ENCODE data around the gene NOS1AP.

Gene NOS1AP

DNA sequence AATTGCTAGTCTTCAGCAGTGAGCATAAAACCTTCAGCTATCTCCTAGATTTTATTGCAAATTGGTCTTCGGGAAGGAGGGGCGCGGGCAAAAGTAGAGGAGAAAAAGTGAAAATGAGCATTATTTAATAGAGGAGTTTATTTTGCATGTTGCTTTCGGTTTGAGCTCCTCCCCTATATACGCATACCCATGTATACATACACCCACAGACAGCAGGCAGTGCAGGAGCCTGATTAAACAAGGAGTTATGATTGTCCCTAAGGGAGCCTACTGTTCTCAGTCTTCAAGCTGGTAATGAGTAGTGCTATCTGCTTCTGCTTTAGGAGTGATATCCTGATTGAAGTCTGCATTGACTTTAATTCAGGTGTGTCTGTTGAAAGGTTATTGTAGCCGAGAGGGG lies 173.3 kb downstream of the NOS1AP start:
- DNase-seq (ENCODE audit: low read depth in 2 of 2, low spot score in 1 of 2) = no peak

DNA sequence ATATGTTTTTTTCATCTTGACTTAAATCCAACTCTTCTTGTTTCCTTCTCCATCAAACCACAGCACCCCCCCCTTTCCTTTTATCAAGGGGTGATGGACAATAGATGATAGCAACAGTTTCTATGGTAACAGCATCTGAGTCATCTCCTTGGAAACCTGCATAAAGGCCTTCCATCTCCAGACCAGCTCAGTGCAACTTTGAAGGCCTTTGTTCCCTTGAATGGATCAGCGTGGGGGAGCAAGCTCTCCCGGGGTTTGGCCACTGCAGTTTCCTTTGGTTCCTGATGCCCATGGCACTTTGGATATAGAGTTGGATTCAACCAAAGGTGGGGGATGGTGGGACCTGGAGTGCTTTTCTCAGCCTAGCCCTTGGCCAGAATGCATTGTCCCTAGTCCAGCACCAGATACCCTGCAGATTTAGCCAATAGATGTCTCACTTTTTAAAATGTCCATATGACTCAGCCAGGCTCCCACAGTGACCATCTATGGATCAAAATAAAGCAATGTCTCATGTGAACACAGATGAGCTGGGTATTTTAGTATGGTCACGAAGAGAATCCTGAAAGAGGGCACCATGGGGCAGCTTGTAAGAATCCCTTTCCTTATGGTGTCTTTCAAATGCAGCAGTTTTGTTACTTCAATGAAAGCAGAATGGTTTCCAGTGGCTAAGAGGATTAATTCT lies 179.5 kb downstream of the NOS1AP start:
- no peak for DNase-seq (ENCODE audit: low read depth in 2 of 2, low spot score in 1 of 2)

DNA sequence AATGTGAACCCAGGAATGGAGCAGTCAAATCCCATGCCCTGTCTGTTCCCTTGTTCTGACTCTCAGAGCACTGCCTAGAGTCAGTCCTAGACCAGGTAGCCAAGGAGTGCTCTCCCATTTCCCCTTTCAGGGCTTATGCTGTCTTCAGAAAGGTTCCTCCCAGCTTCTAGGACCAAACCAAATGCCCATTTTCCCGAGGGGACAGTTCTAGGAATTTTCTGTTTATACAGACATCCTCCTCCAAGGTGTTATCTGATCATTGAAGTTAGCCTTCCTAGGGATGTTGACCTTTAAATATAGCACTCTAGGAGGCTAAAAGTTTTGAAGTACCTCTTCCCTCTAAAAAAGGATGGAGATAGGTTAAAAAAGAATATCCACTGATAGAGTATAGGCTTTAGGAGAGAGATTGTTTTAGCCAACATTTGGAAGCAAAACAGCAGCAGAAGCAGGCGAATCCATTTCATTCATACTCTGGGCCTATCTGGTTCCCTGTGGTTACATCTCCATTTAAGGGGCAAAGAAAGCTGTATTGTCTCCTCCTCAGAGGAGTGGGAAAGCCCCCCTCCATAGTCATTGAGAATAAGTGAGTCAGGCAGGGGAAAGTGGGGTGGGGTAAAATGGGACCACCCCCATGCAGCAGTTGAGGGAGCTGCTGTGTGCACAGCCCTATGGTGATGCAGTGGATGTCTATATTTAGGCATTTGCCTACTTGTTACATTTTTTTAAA lies 180.7 kb downstream of the NOS1AP start:
- no peak for DNase-seq (ENCODE audit: low read depth in 2 of 2, low spot score in 1 of 2)

DNA sequence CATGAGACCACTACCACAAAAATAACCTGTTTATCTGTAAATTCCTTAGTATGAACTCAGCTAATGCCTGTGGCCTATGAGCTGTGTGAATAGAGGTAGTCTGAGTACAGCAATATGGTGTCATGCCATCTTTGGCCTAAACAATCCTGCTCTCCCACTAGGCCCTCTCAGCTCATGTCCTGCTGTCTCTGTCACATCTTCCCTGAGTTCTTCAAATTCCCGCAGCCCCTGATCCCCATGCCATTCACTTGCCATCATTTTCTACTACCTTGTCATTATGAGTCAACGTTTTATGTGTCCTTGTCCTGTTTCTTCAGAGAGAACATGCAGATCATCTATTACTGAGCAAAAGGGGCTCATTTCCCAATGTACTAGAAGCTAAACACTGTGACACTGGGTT lies 181.6 kb downstream of the NOS1AP start:
- no peak for DNase-seq (ENCODE audit: low read depth in 2 of 2, low spot score in 1 of 2)

DNA sequence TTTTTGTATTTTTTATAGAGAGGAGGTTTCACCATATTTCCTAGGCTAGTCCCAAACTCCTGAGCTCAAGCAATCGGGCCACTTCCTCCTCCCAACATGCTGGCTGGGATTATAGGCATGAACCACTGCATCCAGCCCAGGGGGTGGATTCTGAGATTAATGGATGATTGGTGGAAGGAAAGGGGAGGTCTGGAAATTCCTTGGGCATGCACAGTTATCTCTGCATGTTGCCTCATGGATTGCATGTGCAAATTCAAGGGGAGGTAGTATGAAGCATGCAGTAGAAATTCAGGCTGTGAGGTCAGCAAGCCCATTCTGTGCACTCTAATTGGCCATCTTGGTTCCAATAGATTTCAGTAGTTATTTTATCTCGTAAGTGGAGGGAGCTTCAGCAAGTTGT lies 182.7 kb downstream of the NOS1AP start:
- DNase-seq (ENCODE audit: low read depth in 2 of 2, low spot score in 1 of 2) = no peak

DNA sequence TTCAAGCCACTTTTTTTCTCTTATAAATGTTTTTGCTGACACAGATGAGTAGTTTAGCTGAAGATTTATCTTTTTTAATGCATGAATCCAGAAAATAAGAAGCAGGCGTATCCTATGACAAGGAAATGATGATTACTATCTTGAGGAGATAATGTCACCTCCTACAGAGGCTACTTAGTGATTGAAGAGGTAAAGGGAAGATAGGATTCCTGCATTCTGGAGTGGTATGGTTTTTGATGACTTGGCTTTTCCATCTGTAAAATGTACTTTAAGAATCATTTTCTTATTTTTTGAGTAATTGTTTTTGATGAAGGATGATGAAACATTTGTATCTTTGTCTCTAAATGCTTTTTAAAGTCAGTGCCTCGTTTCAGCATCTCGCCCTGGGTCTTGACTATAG lies 184.3 kb downstream of the NOS1AP start:
- DNase-seq (ENCODE audit: low read depth in 2 of 2, low spot score in 1 of 2) = no peak

DNA sequence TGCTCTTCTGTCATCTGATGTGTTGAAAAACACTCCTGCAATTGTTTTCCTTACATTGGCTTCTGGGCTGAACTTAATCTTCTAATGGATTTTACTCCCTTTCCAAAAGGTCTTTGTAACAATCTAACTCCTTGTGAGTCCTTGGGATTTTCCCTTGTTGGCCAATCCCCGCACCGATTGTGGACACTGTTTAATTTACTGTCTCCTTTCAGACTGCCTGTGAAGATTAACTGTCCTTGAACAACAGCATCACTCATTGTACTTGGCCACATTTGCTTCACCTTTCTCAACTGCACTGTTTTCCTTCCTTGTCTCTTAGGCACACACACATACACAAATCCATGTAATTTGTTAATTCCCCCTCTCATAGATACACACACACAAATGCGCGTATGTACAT lies 186.8 kb downstream of the NOS1AP start:
- DNase-seq (ENCODE audit: low read depth in 2 of 2, low spot score in 1 of 2) = no peak

DNA sequence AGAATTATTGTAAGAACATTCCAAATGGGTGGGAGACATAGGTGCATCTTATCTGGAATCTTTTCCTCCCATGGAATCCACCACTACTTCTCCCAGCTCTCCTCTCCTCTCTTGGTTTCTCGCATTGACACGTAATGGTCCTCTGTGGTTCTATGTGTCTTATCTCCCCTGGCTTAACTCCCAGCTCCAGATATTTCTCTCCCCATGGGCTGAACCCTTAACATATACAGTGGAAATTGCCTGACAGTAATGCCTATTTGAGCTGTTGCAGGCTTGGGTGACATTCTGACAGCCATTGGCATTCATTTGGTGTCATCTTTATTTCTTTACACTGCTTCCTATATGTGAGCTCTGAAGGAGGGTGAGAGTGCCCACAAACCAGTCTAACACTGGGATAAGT lies 188.9 kb downstream of the NOS1AP start:
- no peak for DNase-seq (ENCODE audit: low read depth in 2 of 2, low spot score in 1 of 2)

DNA sequence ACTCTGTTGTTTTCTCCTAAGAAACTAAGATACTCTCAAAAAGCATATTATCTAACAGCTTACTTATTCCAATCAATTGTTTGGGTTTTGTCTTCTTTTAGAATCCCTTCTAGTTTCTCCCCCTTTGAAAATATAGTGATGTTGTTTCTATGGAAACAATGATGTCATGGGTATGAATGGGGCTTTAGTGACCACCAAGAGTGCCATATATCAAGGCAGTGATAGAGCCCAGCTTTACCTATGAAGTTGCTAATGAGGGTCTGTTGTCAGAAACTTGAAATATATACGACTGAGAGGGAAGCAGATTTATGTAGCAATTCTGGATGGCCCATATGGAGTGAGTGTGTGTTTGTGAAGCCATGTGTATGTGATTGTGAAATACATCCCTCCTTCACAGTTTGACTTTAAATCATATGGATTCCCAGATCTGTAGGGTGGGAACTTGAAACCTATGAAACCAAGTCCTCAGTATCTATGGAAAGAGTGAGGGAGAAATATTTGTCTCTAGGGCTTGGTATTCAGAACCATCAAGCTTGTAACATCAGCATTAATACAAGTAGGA lies 190.5 kb downstream of the NOS1AP start:
- DNase-seq (ENCODE audit: low read depth in 2 of 2, low spot score in 1 of 2) = no peak

DNA sequence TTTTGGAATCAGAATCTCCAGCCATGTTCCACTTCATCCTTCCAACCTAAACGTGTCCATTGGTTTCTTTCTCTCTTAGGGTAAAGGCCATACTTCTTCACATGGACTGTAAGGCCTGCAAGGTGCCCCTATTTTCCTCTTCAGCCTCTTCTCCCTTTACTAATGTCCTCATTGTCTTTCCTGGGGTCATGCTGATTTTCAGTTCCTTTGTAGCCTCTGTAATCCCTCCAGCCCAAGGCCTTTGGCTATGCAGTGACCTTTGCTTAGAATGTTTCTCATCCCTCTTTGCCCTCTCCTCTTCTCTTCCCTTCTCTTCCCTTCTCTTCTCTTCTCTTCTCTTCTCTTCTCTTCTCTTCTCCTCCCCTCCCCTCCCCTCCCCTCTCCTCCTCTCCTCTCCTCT lies 194.6 kb downstream of the NOS1AP start:
- DNase-seq (ENCODE audit: low read depth in 2 of 2, low spot score in 1 of 2) = no peak

DNA sequence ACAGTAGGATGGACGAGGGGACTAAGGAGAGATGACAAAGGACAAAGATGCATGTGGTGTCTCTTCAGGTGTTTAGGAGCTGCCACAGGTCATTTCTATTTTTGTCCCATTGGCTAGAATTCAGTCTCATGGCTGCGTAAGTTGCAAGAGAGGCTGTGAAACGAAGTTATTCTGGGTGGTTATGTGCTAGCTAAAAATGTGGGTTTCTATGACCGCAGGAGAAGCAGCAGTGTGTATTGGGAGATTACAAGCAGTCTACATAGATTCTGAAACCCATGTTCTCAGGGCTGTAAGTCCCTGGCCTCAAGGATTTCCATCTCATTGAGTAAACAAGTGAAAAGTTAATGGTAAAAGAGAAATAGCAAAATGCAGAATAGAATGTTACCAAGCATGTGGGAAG lies 196.5 kb downstream of the NOS1AP start:
- DNase-seq (ENCODE audit: low read depth in 2 of 2, low spot score in 1 of 2) = no peak

DNA sequence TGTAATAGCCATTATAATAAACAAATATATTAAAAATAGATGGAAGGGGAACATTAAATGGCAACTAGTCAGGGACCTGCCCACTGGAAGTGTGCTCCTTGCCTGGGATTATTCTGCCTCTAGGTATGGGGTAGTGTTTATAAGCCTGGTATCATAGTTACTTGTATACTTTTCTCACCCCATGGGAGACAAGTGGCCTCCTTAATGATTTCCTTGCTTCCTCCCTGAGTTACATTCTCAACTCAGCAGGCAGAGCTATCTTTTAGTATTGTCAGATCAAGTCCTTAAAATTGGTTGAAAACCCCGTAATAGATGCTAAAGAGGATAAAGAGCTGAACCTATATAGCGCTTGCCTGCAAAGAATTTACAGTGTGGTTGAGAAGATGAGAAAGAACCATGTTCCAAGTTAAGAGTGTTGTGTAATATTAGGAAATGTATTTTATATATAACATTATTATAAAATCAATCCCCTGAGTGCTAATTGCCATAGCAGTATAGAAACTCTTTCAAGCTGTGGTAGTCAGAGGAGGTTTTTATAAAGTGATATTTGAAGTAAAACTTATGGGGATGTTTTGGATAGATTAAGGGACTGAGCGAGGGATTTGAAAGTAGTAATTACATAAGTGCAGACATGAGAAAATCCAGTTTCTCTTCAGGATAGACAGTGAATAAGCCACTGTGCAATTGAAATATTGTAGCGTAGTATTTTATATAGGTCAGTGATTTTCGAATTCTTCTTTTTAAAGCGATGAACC lies 200.7 kb downstream of the NOS1AP start:
- DNase-seq (ENCODE audit: low read depth in 2 of 2, low spot score in 1 of 2) = no peak

DNA sequence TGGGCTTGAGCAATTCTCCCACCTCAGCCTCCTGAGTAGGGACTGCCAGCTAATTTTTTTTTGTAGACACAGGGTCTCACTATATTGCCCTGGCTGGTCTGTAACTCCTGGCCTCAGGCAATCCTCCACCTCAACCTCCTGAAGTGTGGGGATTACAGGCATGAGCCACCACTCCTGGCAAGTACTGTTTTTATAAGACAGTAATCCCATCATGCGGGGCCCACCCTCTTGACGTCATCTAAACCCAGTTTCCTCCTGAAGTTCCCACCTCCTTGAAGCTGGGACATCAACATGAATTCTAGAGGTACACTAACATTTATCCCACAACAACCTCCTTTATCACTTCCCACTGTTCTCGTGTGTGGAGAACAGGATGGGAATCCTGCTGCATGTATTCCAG lies 202.5 kb downstream of the NOS1AP start:
- DNase-seq (ENCODE audit: low read depth in 2 of 2, low spot score in 1 of 2) = no peak

DNA sequence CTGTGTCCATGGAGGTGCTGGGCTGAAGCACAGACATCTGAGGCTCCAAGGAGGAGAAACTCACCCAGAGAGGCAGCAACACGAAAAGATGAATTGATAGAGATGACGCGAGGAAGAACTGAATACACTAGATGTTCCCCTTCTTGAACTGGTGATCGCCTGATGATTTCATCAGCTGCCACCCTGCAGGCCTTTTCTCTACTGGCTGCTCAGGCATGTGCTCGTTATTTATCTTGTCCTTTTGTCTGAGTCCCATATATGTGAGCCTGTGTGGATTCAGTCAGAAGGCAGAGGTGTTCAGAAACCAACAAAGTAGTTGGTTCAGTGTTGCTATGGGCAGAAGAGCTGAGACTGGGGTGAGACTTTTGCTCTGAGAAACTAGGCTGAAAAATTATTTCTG lies 202.9 kb downstream of the NOS1AP start:
- no peak for DNase-seq (ENCODE audit: low read depth in 2 of 2, low spot score in 1 of 2)

DNA sequence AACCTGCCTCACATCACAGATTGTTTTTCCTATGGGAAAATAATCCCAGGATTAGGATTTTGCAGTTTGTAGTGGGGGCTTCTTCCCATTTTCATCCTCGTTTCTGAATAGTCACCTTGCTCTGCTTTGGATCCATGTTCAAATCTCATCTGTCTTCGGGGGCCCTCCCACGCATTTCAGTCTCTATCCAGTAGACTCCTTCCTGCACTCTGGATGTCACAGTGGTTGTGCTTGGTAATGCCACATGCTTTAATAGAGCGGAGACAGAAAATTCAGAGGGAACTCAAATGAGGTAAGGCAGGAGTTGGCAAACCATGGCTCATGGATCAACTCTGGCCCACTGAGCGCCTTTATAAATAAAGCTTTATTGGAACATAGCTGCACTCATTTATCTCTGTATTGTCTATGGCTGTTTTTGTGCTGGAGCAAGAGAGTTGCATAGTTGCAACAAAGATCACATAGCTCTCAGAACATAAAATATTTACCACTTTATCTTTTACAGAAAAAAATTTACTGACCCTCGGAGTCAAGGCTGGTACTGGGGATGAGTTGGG lies 206.2 kb downstream of the NOS1AP start:
- DNase-seq (ENCODE audit: low read depth in 2 of 2, low spot score in 1 of 2) = no peak

DNA sequence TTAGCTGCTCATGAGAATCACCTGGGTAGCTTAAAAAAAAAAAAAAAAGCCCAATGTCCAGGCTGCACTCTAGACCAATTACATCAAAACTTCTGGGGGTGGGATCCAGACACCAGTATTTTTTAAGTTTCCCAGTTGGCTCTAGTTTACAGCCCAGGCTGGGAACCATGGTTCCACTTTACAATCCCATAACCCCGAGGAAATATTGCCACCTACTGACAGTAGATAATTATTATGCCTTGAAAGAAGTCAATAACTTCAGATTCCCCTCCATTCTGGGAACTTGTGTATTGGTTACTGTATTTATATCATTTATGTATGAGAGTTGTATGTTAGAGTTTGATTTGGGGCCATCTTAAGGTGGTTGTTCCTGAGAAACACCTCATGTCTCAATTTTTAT lies 207.0 kb downstream of the NOS1AP start:
- DNase-seq (ENCODE audit: low read depth in 2 of 2, low spot score in 1 of 2) = no peak

DNA sequence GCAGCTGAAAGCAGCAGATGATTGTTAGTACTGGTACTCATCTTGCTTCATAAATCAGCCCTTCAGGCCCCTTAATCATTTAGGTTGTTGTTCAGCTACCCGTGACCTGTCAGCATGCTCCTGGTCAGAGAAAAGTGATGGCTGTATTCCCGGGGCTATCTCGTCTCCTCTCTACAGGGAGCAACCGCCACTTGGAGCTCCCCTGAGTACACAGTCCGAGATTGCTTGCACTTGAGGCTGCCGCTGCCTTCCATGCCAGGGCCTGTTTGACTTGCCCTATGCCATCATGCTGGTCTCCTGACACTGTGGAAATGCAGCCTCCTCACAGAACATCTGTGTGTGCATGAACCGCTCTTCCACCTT lies 209.6 kb downstream of the NOS1AP start:
- no peak for DNase-seq (ENCODE audit: low read depth in 2 of 2, low spot score in 1 of 2)

DNA sequence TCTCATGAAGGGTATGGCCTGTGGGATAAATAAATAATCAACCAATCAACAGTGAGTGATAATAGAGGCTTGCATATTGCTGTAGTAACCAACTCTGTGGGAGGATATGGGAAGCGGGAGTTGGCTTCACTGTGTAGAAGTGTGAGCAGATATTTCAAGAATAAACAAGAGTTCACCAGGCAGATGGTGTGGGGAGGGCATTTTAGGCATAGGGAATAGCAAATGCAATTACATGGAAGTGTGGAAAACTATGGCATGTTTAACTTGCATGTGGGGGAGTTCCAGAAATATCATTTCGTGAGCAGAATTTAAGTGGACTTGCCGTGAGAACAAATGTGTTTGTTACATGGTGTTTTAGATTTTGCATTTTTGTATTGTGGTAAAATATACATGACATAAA lies 211.9 kb downstream of the NOS1AP start:
- DNase-seq (ENCODE audit: low read depth in 2 of 2, low spot score in 1 of 2) = no peak

DNA sequence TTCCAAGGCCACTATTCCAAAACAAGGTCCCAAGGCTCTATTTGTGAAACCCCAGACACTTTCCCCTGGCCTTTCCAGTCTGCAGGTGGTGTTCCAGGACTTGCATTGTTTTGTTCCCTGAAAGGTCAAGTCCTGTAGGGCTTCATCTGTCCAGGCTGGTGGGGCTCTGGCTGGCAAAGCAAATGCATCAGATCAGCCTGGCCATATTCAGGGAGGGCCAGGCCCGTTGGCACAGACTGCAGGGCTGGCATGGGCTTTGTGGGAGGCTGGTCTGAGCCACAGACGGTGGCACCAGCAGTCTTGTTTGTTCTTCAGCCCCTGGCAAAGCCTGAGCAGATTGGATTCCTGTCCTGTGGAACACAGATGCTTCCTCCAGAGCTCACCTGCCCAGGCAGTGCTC lies 214.2 kb downstream of the NOS1AP start:
- no peak for DNase-seq (ENCODE audit: low read depth in 2 of 2, low spot score in 1 of 2)

DNA sequence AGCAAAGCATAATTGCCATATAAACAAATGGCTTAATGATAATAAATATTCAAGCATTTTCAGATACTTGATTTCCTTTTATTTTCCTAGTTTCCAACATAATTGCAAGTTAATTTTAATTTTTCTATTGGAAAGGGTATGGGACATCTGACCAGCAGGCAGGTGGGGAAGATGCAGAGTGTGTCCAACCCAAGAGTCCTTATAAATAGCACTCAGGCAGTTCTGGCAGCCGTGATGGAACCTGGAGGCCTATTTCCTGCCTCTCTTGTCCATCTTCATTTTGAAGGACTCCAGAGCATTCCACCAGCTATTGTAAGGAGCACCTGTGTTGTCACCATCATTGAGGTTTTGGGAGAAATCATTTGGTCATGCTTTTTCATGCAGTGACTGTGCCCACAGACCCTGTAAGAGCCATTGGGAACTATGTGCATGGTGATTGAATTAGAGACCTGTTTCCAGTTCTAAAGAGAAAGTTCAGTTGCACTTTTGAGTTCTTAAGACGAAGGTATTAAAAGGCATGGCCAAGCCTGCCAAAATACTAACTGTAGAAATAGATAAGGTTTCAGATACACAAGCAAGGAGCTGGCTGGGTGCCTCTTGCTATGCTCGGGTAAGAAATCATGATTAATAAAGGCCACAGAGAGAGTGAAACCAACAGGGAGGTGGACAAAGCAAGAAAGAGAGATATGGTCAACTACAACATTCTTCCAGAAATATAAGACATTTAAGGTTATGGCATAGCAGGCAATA lies 214.9 kb downstream of the NOS1AP start:
- no peak for DNase-seq (ENCODE audit: low read depth in 2 of 2, low spot score in 1 of 2)

DNA sequence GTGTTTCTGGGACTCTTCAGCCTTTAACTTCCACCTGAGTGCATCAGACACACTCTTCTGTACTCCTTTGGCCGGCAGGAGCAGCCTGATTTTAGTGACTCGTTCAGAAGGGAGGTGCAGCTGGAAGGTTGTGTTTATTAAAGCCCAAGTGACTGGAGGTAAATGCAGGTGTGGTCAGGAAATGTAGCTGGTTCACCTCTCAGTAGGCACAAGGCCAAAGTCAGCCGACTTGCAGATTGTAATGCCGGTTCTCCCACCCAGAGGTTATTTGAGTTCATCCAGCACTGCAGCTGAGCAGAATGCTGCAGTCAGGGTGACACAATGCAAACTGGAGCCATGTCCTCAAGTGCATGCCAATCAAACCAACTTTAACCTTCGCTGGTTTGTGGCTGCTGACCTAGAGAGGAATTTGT lies 215.7 kb downstream of the NOS1AP start:
- DNase-seq (ENCODE audit: low read depth in 2 of 2, low spot score in 1 of 2) = no peak
